GM18867 (cell line): Measurements from ENCODE around the gene PRRC2B.
A peak's percentile ranks its signal among the peaks of the same experiment; 100 is the strongest.

Source experiments
- ATAC-seq: cut with Tn5 transposase; IDR thresholded peaks from one replicate; pipeline ENCODE4 v1.9.1; 2021; ENCODE audit warnings: mild to moderate bottlenecking, moderate library complexity; ENCODE audit not compliant: unreplicated experiment

PRRC2B gene

DNA sequence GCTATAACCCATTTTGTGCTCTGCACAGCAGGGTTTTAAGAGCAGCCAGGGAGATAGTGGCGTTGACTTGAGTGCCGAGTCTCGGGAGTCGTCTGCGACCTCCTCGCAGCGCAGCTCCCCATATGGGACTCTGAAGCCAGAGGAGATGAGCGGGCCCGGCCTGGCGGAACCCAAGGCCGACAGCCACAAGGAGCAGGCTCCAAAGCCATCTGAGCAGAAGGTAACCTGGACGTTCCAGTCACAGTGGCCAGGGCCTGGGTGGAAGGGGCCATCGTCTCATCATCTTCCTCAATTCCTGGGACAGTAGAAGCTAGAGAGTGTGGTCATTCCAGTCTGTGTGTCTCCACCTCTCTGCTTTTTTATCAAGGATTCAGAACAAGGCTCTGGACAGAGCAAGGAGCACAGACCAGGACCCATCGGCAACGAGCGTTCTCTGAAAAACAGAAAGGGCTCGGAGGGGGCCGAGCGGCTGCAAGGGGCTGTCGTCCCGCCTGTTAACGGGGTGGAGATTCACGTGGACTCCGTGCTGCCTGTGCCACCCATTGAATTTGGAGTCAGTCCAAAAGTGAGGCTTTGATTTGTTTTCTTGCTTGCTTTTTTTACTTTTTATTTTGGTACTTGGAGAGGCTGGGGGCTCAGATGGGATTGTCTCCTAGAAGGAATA lies 88.6 kb downstream of the PRRC2B start:
- ATAC-seq, result no peak

DNA sequence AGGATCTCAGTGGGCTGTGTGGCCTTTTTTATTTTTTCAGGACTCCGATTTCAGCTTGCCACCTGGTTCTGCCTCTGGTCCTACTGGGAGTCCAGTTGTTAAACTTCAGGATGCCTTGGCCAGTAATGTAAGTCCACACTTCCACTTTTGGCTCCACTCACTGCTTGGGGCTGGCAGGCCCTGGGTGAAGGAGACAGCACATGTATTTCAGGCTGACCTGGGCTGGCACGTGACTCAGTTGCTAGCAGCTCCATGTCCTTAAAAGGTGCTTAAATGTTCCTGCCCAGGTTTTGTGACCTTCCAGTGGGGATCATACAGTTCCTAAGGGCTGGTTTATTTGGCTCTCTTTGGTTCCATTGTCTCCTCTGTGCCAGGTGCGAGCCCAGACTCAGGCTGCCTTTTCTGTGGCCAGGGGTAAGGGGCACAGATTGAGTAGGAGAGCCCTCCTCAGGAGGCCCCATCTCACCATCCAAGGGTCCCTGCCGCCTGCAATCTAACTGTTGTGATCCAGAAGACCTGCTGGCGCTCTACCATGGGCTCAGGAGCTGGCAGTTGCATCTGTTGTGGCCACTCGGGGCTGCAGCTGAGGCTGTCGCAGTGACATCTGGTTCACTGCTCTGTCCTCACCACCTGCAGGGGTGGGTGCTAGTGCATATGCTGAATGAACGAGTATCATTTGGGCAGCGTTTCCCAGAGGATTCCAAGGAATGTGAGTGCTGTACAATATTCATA lies 89.6 kb downstream of the PRRC2B start:
- no peak for ATAC-seq

DNA sequence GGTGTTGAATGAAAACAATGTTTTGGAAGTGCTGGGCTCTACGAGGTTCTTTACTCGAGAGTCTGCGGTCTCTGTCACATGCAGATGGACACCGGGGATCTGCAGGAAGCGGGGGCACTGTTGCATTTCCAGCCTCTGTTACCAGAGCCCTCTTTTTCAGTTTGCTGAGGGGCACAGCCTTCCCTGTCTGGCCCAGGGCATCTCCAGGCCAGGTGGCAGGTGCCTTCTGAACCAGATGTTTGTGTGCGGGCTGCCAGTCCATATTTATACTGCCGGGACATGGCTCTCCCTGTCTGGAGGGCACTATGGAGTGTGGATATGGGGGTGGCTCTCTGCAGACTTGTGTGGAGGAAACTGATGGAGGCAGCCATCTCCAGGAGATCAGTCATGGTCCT lies 90.2 kb downstream of the PRRC2B start:
- no peak for ATAC-seq

DNA sequence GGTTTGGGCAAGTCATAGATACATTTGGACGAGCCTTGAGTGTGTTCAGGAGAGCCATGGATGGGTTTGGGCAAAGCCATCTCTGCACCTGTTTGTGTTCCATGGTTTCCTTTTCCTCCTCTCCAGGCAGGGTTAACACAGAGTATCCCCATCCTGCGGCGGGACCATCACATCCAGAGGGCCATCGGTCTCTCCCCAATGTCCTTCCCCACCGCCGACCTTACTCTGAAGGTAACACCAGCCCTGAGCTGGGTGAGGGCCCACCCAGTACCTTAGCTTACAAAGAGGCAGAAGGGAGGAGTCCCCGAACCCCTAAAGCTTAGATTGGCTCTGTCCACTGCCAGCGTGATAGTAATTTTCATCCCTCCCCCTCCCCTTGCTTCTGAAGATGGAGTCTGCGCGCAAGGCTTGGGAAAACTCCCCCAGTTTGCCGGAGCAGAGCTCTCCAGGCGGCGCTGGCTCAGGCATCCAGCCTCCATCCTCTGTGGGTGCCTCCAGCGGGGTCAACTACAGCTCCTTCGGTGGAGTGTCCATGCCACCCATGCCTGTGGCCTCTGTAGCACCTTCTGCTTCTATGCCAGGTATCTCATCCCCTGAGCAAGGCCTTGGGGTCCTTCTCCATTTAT lies 90.8 kb downstream of the PRRC2B start:
- ATAC-seq, result no peak

DNA sequence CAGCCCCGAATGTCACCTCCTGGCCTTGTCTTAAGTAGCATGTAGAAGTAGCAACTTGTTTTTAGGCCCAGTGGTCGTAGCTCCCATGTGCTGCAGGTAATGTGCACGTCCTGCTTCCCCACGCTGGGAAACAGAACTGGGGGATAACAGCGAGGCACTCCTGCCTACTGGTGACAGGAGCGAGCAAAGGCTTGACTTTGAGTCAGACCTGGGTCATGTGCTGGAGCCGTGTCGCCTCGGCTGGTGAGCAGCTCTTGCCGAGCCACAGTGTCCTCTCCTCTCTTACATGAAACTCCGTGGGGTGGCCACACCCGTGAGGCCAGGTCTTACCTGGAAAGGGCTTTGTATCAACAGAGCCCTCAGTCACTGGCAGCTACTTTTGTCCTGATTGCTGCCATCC lies 91.3 kb downstream of the PRRC2B start:
- ATAC-seq, result no peak

DNA sequence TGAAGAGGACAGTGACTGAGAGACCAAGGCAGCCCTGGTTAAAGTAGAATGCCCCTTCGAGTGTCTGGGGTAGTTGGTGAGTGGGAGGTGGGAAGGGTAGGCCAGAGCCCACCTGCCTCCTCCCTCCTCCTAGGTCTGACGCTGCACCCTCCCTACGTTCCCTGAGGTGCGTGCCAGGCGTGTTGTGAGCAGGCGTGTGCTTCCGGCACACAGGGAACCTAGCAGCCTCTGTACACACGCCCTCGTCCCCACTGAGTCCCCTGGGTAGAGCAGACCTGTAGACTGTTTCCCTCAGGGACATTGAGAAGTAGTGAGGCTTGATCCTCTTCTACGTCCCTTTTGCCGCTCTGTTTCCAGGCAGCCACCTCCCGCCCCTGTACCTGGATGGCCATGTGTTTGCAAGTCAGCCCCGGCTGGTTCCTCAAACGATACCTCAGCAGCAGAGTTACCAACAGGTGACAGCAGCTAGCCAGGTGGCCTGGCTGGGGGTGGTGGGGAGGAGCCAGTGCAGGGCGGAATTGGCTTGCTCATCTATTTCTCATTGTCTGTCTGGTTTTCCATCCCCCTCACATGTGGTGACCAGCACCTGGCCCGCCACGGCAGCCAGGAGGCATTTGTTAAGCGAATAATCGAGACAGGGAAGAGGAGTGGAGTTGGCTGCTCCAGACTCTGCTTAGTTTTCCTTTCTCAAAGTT lies 92.0 kb downstream of the PRRC2B start:
- no peak for ATAC-seq

DNA sequence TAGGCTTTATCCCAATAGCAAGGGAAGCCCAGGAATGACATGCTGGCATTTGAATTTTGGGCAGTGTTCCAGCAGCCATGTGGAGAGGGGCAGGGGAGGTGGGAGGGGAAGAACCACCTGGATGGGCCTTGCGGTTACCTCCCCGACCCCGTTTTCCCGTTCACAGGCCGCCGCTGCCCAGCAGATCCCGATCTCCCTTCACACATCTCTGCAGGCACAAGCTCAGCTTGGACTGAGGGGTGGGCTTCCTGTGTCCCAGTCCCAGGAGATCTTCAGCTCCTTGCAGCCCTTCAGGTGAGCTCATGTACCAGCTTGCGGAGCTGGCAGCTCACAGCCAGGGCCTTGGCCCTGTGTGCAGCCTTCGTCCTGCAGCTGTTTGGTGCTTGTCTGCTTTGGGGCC lies 93.1 kb downstream of the PRRC2B start:
- no peak for ATAC-seq

DNA sequence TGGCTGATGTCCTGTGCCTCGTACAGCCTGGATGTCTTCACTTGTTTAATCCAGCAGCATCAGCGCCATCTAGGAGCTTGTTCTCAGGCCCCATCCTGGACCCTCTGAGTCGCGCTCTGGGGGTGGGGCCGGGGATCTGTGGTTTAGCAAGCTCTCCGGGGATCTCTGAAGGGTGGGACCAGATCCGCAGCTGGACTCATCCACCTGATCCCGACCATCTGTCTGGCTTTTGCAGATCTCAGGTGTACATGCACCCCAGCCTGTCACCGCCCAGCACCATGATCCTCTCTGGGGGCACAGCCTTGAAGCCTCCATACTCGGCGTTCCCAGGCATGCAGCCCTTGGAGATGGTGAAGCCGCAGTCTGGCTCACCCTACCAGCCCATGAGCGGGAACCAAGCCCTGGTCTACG lies 93.7 kb downstream of the PRRC2B start:
- no peak for ATAC-seq

DNA sequence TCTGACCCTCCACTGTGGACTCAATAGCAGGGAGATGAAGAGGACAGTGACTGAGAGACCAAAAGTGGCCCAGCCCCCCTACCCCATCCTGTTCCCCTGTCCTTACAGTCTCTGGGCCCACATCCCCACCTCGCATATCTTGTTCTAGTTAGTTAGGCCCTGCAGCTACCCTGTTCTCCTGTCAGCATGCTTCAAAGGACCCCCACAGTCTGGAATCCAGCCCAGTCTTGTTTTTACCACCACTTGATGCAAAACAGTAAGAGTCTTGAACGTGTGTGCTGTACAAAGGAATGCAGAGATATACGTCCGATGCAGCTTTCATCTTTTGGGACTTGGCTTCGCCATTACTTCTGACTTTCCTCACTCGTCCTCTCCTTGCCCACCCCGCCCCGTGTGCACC lies 96.6 kb downstream of the PRRC2B start:
- ATAC-seq, result no peak

DNA sequence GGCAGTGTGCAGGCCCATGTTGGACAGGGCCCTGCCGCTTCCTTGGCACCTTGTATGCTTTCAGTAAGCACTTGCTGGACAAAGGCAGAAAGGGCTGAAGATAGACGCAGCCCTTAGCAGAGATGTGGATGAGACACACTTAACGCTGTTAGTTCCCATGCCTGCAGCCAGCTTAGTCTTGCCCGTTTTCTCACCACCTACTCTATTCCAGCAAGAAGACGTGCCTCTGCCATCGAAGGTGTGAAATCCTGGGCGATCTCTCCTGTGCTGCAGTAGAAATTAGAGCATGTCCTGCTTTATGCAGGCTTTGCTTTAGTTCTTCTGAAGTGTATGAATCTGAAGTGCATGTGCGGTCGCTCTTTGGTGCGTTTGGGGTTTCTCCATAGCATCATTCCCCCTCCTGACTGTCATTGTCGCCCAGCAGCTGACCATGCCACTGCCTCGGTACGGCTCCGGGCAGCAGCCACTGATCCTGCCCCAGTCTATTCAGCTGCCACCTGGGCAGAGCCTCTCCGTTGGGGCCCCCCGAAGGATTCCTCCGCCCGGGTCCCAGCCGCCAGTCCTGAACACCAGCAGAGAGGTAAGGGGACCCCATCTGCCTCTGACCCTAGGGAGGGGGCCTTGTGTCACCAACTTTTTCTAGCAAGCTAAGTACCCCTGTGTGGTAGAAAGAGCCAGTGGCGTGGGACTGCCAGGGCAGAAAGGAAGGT lies 97.3 kb downstream of the PRRC2B start:
- ATAC-seq, result no peak

DNA sequence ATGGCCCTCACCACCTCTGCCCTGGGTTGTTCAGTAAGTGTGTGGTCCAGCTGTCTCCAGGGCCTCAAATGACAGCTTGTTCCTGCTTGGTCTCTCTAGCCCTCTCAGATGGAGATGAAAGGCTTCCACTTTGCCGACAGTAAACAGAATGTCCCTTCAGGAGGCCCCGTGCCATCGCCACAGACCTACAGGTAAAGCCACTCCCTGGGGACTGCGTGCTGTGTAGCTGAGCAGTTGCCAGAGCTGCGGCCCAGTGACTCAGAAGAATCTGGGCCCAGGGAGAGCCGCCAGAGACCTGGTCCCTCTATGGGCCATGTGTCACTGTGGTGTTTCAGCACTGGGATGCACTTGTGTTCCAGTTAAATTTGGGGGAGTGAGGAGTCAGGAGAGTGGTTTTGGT lies 98.2 kb downstream of the PRRC2B start:
- no peak for ATAC-seq

DNA sequence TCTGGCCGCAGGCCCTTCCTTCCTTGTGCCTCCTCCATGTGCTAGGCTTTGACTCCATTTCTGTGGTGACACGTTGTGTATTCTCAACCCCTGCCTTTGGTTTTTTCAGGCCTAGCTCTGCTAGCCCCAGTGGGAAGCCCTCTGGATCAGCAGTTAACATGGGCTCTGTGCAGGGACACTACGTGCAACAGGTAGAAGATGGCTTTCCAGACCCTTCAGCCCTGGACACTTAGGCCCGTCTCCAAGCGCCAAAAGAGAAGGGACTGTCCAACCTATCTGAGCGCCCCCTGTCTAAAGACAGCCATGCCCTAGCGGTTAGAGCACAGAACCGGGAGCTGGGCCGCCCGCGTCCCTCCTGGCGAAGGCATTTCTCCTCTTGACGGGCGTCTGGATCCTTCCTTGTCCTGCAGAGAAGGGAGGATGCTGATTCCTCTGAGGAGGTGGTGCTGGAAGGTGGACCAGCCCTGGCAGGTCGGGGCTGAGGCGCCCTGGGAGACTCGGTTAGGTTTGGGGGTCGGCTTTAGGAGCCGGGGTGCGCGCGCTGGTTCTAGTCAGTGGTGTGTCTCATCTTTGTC lies 100.5 kb downstream of the PRRC2B start:
- no peak for ATAC-seq

DNA sequence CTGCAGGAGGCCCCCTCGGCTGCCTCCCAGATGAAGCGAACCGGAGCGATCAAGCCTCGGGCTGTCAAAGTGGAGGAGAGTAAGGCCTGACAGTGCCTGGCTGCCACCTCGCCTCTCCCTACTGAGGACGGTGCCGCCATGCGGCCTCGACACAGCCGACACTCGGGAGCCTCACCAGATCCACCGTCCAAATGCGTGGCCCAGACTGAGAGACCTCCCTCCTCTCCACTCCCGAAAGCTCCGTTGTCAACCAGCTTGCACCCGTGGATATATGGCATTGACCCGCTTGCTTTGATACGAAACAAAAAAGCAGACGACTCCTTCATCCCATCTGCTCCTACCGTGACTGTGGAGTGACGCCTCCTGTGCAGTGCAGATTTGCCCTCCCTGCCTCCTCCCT lies 101.9 kb downstream of the PRRC2B start:
- no peak for ATAC-seq

DNA sequence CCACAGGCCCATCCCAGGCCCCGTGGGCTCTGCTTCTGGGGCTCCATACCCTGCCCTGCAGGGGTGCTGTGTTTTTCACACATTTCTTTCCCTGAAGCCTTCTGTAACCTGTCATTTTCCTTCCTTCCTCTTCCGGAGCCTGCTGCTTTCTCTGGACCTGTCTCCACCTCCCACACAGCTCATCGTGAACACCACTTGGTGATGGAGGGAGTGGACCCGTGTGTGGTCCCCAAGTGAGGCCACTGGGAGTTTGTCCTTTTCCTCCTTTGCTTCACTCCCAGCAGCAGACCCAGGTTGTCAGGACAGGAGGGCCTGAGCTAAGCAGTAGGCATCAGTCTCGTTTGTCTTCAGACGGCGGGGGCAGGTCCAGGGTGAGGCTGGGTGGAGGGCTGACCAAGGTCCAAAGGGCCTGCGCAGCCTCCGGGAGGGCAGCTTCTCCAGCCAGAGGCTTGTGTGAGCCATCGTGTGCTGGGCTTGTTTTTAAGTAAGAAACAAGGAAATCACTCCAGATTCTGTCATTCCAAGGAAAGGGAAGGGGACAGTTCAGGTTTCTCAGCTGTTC lies 103.0 kb downstream of the PRRC2B start:
- ATAC-seq, result no peak

DNA sequence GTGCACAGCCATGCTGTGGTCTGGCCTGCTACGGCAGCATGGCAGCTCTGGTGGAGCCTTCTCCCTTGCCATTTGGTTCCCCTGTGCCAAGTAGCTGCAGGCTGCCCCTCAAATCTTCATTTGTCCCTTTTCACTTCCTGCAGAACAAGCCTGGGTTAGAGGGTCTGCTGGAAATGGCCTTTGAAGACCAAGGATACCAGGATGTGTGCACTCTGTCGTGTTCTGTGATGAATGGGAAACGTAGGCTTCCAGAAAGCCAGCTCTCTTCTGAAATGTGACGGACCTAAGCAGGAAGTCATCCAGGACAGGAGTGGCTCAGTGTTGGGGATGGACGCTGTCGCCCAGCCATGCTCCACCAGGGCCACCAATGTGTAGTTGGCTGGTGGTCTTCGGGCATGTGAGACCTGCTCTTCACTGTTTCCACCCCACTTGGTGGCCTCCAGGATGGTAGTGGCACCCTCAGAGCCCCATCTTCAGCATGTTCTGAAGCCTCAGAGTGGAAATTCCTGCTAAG lies 105.4 kb downstream of the PRRC2B start:
- ATAC-seq, result no peak

DNA sequence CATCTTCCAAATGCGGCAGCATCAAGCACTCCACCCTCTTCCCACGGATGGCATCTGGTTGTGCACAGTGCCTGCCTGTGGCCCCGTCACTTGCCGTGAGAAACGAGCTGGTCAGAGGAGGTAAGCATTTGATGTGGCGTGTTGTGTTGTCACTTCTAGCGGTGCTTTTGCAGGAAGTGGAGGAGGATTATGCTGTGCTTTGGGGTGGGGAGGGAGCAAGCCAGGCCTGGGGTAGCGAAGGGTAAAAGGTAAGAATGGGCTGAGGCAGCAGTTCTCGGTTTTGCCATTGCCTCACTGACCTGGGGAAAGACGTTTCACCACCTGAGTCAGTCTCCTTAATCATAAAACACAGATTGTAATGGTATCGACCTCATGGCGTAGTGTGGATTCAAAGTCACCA lies 106.5 kb downstream of the PRRC2B start:
- ATAC-seq, result no peak

DNA sequence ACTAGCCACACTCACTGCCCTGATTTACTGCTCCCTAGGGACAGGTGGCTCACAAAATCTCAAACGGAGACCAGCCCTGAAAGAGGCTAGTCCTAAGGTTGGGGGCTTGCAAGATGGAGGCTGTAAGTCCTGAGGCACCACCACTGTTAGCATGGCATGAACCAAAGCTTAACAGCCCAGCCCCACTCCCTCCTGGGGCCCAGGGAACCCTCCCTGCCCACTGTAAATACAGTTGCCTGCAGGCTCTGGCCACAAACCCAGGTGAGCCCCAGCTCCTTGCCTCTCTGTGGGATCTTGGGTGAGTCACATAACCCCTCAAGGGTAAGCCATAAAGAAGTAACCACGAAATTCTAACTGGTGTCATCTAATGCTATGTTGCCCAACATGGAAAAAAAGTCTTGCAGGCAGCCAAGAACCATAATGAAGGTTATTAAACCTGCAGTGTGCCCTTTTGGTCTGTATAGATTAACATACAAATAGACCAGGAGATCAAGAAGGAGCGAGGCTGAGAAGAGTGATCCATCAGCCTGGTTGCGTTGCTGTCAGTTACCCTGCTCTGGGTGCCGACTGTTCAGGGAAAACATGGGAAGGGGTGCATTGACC lies 107.2 kb downstream of the PRRC2B start:
- ATAC-seq, result no peak

DNA sequence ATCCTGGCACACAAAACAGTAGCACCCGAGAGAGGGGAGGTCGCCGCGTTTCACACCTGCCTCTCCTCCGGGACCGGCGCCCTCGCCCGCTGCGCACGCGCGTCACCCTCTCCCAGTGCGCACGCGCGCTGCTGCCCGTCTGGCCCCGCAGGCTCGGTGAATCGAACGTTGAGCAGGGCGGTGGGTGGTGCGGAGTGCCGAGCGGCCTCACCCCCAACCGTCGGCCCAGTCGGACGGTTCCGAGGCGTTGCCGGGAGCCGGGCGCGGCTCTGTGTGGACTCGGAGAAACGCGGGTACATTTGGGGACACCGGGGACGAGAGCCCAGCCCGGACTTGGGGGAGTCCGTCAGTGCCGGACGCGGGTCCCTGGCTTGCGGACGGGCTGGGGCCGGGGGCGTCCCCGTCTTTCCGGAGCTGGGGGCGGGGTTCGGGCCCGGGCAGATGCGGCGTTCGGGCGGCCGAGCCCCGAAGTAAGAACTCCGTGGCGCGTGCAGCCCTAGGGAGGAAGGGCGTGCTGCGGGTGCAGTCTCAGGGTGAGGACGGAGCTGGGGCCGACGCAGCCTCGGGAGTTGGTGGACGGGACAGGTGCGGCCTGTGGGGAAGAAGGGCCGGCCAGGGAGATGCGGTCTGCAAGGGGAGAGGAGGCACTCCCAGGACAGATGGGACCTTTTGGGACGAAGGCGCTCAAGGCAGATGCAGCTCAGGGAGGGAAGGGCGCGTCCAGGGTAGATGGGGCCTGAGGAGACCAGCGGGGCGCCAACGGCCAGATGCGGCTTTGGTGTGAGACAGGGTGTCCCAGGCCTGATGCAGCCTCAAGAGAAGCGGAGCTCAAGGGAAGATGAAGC lies 109.1 kb downstream of the PRRC2B start, which contains the start of gene POMT1:
TSS of gene POMT1 (plus strand) at position 138 of the 845 bp plus-strand sequence. CDS start 1,301 bp downstream, outside the sequence.
- ATAC-seq, result peak; percentile 84
